Fibroblast of skin of left quadriceps (primary cell): ENCODE results near the gene SCN2B.

Experiments used
- DNase-seq, 2 experiments: peaks; one replicate each; pipeline ENCODE4 v3.0.0-alpha.2; 2013; ENCODE audit warnings: low read depth in 2 of 2

Gene SCN2B

DNA sequence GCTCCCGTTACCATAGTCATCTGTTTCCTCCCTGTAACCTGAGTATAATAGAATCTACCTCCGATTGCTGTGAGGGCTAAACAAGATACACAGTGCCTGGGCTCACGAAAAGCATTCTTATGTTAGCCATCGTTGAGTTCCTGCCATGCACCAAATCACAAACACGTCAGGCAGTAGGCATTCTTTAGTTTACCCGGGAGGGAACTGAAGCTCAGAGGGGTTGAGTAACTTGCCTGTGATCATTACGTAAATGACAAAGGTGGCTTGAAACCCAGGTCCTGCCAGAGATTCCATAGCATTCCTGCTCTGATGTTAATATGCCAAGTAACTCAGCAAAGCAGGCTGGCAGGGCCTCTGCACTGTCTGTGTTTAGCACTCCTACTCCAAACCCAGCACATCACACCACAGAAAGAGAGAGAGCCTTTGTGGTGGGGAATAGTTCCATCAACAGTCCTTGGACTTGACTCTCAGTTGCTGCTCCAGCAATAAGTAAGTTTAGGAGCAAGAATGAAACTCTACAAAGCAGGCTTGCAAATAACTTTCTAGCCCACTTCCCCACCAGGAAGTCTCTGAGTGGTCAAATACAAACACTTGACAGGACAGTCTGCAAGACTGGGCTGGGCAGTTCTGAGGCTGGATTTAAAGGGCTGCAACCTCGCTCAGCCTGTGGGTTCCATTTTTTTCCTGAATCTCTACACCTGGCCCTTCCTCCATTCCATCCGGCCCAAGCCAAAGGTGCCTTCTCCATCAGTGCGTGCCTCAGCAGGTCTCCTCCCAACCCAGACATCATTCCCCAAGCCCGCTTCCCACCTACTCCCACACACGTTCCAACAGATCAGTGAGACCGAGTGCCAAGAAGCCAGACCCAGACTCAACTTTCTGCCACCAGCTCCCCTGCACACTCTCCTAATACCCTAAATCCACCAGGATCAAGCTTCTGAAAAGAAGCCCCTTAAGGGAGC is 1.1 kb downstream of the SCN2B start:
- no peak for DNase-seq

DNA sequence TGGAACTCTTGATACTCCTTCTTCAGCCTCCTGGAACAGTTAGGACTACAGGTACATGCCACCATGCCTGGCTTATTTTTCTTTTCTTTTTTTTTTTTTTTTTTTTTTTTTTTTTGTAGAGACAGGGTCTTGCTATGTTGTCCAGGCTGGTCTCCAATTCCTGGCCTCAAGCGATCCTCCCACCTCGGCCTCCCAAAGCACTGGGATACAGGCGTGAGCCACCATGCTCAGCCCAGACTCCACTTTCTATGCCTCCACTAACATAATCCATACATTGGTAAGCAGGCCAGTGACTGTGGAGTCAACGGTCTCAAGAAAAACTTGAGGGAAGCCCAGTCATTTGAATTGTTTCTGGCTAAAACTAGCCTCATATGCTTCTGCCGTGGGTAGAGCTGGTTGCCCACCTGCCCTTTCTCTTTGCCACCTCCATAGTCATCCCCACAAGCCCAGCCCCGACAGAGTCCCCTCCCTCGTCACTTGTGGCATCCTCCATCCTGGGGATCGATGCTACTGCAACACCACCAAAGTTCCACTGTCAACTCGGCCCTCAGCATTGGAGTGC is 2.4 kb downstream of the SCN2B start:
- no peak for DNase-seq

DNA sequence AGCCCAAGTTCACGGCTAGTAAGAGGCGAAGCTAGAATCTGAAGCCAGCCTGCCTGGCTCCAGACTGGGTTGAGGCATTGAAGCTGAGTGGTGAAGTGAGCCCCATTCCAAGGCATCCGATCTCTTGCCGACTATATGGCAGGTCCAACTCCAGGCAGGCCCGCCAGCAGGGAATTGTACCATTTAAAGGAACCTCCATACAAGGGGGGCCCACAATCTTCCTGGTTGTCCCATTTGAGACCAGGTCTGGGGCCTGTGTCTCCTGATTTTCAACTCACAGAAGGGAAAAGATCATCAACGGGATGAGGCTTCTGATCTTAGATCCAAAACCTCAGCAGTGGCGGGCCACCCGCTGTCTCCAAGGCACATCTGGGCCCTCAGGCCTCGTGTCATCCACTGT is 4.1 kb downstream of the SCN2B start:
- DNase-seq, result no peak

DNA sequence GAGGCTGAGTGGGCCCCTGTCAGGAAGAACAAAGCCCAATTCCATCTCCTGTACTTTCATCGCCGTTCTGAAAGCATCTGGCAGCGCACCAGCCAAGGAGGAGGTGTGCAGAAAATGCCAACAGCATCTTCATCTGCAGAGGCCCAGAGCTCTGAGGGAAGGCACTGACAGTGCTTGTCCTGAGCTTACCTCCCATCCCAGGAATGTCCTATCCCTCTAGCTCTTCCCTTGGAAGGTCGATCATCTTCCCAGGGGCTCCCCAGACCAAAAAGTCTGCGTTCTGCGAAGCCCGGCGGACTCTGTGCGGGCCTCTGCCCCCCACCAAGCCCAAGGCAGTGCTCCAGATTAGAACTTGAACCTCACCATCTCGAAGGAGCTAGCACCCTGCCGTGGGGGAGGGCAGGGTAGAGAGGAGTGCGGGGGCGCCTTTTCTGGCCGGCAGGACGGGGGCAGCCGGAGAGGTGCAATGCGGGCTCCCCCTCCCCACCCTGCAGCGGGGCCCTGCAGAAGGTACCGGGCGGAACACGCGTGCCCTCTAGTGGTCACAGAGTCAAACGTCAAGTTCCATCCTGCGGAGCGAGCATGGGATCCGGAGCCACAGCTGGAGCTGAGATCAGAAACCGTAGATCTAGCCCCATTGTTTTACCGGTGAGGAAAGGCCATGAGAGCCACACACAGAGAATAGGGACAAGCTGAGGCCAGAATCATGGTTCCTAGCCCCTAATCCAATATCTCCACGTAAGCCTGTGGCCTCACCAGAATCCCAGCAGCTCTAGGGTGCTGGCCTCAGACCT is 5.0 kb downstream of the SCN2B start:
- no peak for DNase-seq

DNA sequence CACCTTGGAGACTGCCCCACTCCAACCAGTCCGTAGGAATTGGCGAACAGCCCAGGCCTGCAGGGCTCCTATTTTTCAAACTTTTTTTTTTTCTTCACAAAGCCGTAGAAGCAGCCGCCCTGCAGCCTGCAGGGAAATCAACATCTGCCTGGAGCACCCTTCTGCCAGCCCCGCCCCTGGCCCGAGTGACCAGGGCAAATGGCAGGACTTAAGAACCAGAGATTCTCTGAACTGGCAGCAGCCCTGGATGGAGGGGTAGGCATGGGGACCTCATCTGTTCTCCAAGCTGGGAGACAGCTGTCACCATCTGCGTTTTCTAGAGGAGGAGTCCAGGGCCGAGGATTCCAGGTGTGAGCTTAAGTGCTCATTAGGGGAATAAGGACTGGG is 5.6 kb downstream of the SCN2B start:
- no peak for DNase-seq

DNA sequence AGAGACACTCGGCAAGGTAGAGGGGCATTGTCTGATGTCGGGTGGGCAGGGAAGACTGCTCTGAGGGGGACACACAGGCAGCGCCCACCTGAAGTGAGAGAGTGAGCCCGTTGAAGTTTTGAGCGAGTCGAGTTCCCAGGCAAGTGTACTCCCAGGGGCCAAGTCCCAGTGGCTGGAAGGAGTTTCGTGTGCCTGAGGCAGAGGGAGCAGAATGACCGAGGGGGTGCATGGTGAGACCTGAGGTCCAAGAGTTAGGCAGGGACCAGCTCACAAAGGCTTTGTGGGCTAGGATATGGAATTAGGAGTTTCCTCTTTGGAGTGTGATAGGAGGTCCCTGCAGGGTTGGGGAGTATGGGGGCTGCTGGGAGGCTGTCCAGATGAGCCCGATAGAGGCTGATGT is 6.2 kb downstream of the SCN2B start:
- DNase-seq, result no peak

DNA sequence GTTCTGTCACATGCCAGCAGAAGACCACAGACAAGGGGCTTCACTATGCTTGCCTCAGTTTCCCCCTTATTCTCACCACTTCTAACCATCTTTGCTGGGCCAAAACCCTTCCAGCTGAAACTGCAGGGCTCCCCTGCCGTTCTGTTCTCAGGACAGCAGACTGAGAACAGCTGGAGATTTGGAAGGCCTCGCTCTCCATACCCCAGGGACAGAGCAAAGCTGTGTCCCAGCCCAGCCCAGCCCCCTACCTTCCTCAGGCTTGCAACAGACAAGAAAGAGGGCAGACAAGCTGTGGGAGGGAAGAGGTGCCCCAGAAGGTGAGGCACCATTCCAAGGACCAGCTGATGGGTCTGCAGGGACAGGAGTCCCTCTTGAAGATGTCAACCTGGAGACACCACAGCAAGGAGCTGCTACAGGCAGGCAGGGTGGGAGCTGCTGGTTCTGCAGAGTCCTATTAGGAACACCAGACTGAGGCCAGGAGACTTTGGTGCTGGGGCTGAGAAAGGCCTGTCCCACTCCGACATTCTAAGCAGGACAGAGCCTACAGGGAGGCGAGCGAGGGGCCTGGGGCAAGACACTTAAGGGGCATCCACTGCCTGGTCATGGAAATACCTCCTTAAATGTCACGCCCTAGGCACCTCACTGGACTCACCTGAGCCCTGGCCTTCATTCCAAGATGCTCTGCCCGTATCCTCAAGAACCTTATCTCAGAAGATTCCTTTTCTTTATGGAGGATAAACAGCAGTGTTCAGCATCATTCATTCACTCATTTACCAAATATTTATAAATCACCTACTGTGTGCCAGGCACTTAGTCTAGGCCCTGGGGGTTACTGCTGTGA is 6.9 kb downstream of the SCN2B start:
- DNase-seq, result no peak

DNA sequence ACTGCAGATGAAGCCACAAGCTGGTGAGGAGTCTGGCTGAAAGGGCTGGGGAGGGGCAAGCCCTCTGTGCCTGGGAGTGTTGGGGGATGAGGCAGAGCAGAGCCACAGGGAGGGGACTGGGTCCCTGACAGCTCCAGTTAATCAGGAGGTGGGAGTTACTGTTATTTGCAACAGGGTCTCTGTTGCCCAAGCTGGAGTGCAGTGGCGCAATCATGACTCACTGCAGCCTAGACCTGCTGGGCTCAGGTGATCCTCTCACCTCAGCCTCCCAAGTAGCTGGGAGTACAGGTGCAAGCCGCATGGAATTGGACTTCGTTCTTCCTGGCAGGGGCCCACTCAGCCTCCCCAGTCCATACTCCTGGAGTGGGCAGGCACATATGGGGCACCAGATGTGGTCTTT is 7.7 kb downstream of the SCN2B start:
- DNase-seq, result no peak

DNA sequence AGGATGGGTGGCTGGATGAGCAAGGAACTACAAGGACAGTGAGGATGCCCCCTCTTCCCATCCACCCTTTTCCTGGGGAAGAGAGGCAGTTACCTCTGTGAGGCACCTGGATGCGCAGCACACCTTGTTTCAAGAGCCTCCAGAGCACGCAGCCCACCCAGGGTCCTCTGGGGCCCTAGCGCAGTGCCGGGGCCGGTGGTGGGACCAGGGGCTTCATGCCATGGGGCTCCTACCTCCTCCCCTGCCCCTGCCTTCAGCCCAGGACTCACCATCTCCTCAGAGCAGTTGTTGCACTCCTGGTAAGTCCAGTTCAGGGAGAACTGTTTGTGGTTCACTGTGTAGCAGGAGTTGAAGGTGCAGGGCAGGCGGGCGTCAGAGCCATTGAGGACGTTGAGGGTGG is 8.1 kb downstream of the SCN2B start:
- DNase-seq, result no peak

DNA sequence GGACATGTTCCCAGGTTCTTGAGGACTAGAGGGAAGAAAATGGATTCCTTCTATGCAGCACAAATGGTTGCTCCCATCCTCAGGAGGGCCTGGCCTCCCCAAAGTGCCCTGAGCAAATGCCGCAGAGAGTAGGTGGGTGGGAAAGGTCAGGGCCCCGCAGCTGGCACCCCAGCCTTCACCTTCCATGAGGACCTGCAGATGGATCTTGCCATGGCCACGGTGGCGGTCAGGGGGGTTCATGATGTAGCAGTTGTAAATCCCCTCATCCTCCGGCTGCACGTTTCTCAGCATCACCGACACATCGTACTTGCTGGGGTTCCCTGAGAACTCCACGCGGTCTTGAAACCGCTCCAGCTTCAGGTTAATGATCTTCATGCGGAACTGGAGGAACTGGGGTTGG is 8.5 kb downstream of the SCN2B start:
- no peak for DNase-seq

DNA sequence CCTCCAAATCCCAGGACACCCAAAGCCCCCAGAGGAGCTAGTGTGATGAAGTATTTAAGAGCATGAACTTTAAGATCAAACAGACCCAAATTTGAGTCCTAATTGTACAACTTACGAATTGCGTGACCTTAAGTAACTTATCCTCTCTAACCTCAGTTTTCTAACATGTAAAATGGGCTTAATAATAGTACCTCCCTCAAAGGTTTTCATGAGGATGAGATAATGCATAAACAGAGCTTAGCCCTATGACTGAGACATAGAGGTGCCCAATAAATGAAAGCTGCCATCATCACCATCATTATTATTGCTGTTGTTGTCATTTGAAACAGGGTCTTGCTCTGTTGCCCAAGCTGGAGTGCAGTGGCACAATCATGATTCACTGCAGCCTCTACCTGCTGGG is 9.2 kb downstream of the SCN2B start:
- DNase-seq, result no peak

DNA sequence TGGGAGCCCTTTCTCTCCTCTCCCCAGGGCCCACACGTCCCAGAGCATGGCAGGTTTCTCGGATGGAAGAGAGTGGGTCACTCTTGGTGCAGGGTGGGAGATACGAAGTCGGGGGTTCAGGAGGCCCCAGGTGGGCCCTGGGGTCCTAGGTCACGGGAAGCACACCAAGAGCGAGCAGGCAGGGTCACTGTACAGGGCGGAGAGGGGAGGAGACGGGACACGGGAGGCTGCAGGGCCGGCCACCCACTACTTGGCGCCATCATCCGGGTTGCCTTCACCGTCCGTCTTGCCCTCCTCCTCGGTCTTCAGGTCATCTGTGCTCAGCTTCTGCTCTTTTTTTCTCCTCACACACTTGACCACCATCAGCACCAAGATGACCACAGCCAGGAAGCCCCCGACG is 9.8 kb downstream of the SCN2B start:
- no peak for DNase-seq

DNA sequence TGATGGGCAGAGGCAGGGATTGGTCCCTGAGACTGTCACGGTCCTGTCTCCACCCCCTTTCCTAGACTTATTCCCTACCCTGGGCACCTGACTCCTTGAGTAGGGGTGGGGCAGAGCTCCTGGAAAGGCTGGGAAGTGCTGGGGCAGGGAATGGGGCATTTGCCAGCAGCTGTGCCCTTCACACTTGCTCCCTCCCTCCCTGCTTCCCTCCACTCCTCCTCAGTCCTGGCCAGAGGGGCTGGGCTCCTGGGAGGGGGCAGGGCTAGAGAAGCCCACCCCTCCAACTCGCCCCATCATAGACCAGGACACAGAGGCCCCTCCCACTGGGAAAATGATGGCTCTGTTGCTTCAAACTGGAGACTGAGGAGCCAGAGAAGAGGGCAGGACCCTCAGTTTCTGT is 11.6 kb downstream of the SCN2B start:
- DNase-seq, result no peak

DNA sequence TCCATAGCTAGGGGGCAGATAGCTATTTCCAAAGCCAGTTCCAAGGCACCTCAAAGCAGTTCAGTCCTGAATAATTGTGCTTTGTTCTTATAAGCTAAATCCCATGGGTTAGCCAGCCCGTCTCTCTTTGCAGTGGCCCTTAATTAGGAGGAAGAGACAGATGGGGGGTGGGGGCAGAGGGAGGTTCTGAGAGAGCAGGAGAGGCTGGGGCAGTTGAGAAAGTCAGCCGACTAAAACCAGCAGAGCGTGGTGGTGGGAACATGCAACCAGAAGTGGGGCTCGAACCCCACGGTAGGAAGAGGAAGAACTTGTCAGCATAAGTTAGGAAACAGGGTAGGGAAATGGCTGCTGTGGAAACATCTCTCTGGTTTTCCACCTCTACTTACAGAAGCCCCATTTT is 12.9 kb downstream of the SCN2B start:
- DNase-seq, result no peak

DNA sequence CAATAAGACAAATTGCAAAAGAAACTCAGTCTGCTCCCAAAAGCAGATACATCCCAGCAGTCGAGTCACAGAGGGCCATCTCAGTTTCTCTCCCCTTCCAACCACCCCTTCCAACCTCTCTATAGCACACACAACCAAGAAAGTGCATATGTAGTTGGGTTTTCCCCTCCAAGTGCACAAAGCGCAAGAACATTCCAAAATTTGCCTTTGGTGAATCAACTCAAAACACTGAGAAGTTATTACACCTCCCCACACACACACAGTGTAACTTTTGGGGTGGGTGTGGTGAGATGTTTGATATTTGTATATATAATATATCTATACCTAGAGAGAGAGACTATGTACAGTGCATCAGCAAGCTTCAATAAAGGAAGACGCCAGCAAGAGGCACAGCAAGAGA is 13.6 kb downstream of the SCN2B start:
- no peak for DNase-seq

DNA sequence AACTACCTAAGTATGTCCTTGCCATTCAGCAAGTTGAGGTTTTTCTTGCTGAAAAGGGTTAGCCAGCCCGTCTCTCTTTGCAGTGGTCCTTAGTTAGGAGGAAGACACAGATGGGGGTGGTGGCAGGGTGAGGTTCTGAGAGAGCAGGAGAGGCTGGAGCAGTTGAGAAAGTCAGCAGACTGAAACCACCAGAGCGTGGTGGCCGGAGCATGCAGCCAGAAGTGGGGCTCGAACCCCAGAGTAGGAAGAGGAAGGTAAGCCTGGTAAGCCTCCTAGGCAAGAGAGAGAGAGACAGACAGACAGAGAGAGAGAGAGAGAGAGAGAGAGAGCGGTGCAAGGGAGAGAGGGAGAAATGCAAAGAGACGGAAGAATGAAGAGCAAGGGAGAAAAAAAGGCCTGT is 14.7 kb downstream of the SCN2B start:
- no peak for DNase-seq

DNA sequence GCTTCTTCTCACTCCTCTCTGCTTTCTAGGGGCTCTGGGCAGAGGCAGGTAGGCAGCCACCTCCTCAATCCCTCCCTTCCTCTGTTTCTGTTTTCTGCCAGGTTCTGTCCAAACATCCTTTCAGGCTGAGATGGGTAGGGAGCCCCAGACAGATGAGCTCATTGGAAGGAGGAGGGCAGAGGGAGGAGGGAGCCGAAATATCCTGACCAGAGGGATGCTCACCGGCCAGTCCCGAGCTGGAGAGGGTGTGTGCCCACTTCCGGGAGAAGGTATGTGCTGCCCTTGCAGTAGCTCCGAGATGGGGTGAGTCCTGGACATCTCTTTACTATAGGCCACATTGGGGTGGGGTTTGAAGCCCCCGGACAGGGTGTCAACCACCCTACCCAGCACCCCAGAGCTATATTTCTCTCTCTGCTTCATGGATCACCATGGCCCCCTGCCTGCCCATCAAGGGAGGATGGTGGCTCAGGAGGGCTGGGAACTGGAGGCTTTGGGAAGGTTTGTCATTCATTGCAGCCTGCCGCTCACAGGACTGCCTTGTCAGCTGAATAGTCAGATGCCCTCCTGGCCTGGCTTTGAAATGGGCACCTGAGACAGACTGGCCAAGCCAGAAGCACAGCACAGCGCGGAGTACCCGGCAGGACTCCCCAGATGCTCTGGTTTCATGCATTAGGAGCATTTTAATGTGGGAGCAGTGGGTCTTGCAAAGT is 19.1 kb downstream of the SCN2B start:
- DNase-seq, result no peak

DNA sequence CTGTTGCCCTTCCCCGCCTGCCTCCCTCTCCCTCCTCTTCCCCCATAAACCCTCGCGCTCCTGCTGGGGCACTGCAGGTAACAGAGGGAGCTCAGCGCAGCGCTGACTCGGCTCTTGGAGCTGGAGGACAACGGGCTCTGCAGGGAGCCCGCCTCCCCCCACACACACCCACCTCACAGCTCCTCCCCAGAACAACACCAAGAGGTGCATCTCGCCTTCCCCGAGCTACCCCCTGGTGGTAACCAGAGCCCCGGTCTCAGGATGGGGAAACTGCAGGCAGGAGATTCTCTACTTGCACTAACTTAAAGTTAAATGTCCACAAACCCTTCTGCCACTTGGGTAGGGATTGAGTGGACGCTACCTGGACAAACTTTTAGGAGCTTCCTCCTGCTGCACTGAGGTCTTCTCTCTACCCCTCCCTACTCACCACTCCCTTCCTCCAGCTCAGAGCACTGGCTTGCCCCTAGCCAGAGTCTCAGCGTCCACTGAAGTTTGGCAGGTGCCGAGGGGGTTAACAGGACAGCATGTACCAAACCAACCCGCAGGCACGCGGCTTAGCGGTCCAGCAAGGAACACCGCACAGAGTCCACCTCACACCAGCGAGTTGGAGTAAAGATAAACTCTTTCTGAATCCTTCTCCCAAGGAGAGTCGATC is 19.8 kb downstream of the SCN2B start:
- no peak for DNase-seq

DNA sequence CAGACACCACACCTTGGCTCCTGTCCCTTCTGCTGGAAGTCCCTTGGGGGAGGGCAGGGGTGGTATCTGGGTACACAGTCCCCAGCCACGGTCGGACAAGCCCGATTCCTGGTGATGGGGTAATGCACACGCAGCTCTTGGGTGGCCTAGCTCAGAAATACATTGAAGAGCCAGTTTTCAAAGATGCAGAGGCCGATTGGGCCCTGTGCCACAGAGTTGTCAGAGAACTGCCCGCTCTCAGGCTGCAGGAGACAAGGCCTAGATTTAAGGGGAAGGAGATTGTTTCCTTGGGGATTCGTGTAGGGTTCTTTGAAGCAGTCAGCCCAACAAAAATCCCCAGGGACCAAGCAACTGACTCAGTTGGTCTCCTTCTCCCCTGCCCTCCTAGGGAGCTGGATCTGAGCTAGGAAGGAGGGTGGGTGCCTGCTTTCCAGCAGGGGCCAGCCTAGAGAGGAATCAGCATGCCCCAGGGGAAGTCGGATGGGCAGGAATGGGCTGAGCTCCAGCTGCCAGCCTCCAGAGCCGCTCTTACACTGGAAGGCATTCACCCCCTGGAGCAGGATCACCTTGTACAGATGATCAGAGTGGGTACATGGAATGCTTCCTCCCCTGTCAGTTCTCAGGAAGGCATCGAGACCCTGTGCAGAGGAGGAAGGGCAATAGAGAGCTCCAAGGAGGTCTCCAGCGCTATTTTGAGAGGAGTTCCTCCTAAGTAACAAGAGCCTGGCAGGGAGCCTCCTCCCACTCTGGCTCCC is 20.5 kb downstream of the SCN2B start:
- DNase-seq, result no peak

DNA sequence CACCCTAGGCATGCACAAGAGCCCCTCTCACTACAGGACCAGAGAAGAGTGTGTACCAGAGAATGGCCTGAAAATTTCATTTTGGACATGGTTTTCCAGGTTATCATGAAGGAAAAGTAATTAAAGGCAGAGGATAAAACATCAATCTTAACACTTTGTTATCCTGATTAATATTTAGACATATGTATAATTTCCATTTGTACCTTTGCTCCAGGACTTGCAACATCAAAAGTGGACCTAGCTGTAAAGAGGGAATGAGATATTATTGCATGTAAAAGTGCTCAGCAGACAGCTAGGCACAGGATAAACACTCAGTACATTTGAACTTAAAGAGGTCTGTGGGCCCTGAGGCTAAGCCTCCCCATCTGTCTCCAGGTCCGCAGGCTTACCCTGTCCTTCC is 21.8 kb downstream of the SCN2B start:
- no peak for DNase-seq
